Measurements from ENCODE around the gene TTYH1.

- TF ChIP-seq CTCF (conservative IDR thresholded peaks at IDR 0.05; ENCODE audit: low read length): peak; percentile 76
- no peak for TF ChIP-seq EZH2phosphoT487 (IDR thresholded peaks at IDR 0.05; ENCODE audit: borderline replicate concordance)
These were observed 63.5 kb downstream of the TTYH1 start for GRCh38 chr19:54478677-54479266.

Data from Loucy (cell line).